IMR-90 (cell line): ENCODE measurements around the gene MON2. TPM values are rescaled to one million over a fixed set of nuclear protein-coding genes. Genes with fewer than 3 reads are reported as not detected.

Experiments
- ATAC-seq: fragments of 200-7000 bp; cut with Tn5 transposase; 2 replicates; pipeline ENCODE4 v1.9.1; 2020; ENCODE audit warnings: low read depth, mild to moderate bottlenecking, moderate library complexity
- BruUV-seq: library from RNA; stranded (reverse); fragments of 400-500 nt; replicated peaks from 2 replicates; lab custom pipeline; 2021; lab: Mats Ljungman, UMichigan
- CTCF ChIA-PET: fragments of 300-600 bp; formaldehyde crosslinking; extraction: SDS; loops from one replicate; lab custom pipeline; 2021; ENCODE audit warnings: antibody characterized with exemption; lab: Yijun Ruan, JAX
- POLR2A ChIA-PET: fragments of 300-600 bp; sonication (Branson Sonifier 250); formaldehyde crosslinking; loops from one replicate; lab custom pipeline; 2022; ENCODE audit warnings: antibody characterized with exemption; ENCODE audit not compliant: unreplicated experiment; lab: Charles Lee
- DNase-seq: peaks from one replicate; pipeline ENCODE4 v3.0.0; 2013
- H2AFZ ChIP-seq: replicated peaks from 2 replicates; pipeline ENCODE3; 2013; ENCODE audit warnings: low read length, mild to moderate bottlenecking; ENCODE audit not compliant: poor library complexity
- H2AK5ac ChIP-seq: 2 replicates; pipeline ENCODE4 v1.6.1; 2013; ENCODE audit warnings: low read depth, low read length, inconsistent platforms
- H2AK9ac ChIP-seq: replicated peaks from 2 replicates; pipeline ENCODE3; 2013; ENCODE audit warnings: mild to moderate bottlenecking, low read depth, low read length, moderate library complexity; ENCODE audit not compliant: poor library complexity
- H2BK120ac ChIP-seq: 2 replicates; pipeline ENCODE4 v1.6.1; 2013; ENCODE audit warnings: low read depth, low read length, inconsistent platforms
- H2BK15ac ChIP-seq: 3 replicates; pipeline ENCODE4 v1.6.1; 2013; ENCODE audit warnings: low read depth, low read length, inconsistent platforms
- H2BK20ac ChIP-seq: 2 replicates; pipeline ENCODE4 v1.6.1; 2013; ENCODE audit warnings: low read depth, mild to moderate bottlenecking, inconsistent platforms, low read length, moderate library complexity
- H2BK5ac ChIP-seq: 2 replicates; pipeline ENCODE4 v1.6.1; 2013; ENCODE audit warnings: mild to moderate bottlenecking, low read depth, low read length, inconsistent platforms; ENCODE audit not compliant: poor library complexity, severe bottlenecking
- H3K14ac ChIP-seq: replicated peaks from 2 replicates; pipeline ENCODE4 v1.6.1; 2013; ENCODE audit warnings: low read depth, low read length, inconsistent platforms
- H3K18ac ChIP-seq: 2 replicates; pipeline ENCODE4 v1.6.1; 2013; ENCODE audit warnings: low read depth, low read length, control low read depth
- H3K23ac ChIP-seq: 2 replicates; pipeline ENCODE4 v1.6.1; 2013; ENCODE audit warnings: low read depth, low read length, inconsistent platforms
- H3K27ac ChIP-seq: 2 replicates; pipeline ENCODE4 v1.5.1; 2013; ENCODE audit warnings: mild to moderate bottlenecking, control low read depth, low read length; ENCODE audit not compliant: insufficient read depth
- H3K27me3 ChIP-seq: 2 replicates; pipeline ENCODE4 v1.6.1; 2013; ENCODE audit warnings: low read length; ENCODE audit not compliant: control insufficient read depth, insufficient read depth
- H3K36me3 ChIP-seq: 2 replicates; pipeline ENCODE4 v1.6.1; 2013; ENCODE audit warnings: low read length, mixed read lengths; ENCODE audit not compliant: control insufficient read depth, insufficient read depth
- H3K4ac ChIP-seq: 2 replicates; pipeline ENCODE4 v1.6.1; 2013; ENCODE audit warnings: low read depth, low read length, inconsistent platforms
- H3K4me1 ChIP-seq: 2 replicates; pipeline ENCODE4 v1.6.1; 2013; ENCODE audit warnings: low read length, mixed read lengths; ENCODE audit not compliant: control insufficient read depth, insufficient read depth
- H3K4me2 ChIP-seq: 2 replicates; pipeline ENCODE4 v1.6.1; 2013; ENCODE audit warnings: low read depth, mild to moderate bottlenecking, control low read depth, low read length, moderate library complexity
- H3K4me3 ChIP-seq: 2 replicates; pipeline ENCODE4 v1.5.1; 2013; ENCODE audit warnings: low read depth, mild to moderate bottlenecking, control low read depth, low read length, moderate library complexity; ENCODE audit not compliant: insufficient read depth
- H3K56ac ChIP-seq: 2 replicates; pipeline ENCODE4 v1.6.1; 2013; ENCODE audit warnings: low read length, inconsistent platforms; ENCODE audit not compliant: insufficient read depth; ENCODE audit errors: extremely low read depth
- H3K79me1 ChIP-seq, 2 experiments: 2 replicates each; pipeline ENCODE4 v1.6.1; 2013; ENCODE audit warnings: low read length in 2 of 2, inconsistent platforms in 1 of 2, low read depth in 1 of 2
- H3K9ac ChIP-seq: 2 replicates; pipeline ENCODE4 v1.6.1; 2013; ENCODE audit warnings: low read depth, low read length, control low read depth
- H3K9me1 ChIP-seq: 2 replicates; pipeline ENCODE4 v1.6.1; 2013; ENCODE audit warnings: low read length, inconsistent platforms; ENCODE audit not compliant: insufficient read depth
- H3K9me3 ChIP-seq: 2 replicates; pipeline ENCODE4 v1.6.1; 2013; ENCODE audit warnings: low read length; ENCODE audit not compliant: control insufficient read depth, insufficient read depth
- H4K20me1 ChIP-seq: 2 replicates; pipeline ENCODE4 v1.6.1; 2013; ENCODE audit warnings: low read length, inconsistent platforms; ENCODE audit not compliant: insufficient read depth
- H4K5ac ChIP-seq: 2 replicates; pipeline ENCODE4 v1.6.1; 2013; ENCODE audit warnings: mild to moderate bottlenecking, low read depth, low read length, control low read depth
- H4K8ac ChIP-seq, 2 experiments: 2 replicates each; pipeline ENCODE4 v1.6.1; 2013; ENCODE audit warnings: low read depth in 2 of 2, low read length in 2 of 2, control low read depth in 1 of 2, inconsistent platforms in 1 of 2
- H4K91ac ChIP-seq: 2 replicates; pipeline ENCODE4 v1.6.1; 2013; ENCODE audit warnings: low read depth, low read length, inconsistent platforms; ENCODE audit not compliant: insufficient read depth
- BHLHE40 ChIP-seq: fragments of 150-350 bp; IDR thresholded peaks from 2 replicates; pipeline ENCODE4 v1.6.1; 2016; ENCODE audit warnings: mild to moderate bottlenecking, low read depth, low read length
- CEBPB ChIP-seq: IDR thresholded peaks from 2 replicates; pipeline ENCODE4 v1.6.1; 2012; ENCODE audit warnings: low read depth, low read length, improper control_type of control experiment
- CHD1 ChIP-seq: IDR thresholded peaks from 2 replicates; pipeline ENCODE4 v1.6.1; 2012; ENCODE audit warnings: low read depth, low read length, improper control_type of control experiment
- CTCF ChIP-seq: conservative IDR thresholded peaks from 2 replicates; pipeline ENCODE4 v1.5.1; 2012; ENCODE audit warnings: mild to moderate bottlenecking, low read depth, low read length, improper control_type of control experiment
- ELK1 ChIP-seq: fragments of 150-350 bp; IDR thresholded peaks from 2 replicates; pipeline ENCODE4 v1.6.1; 2016; ENCODE audit warnings: low read depth, mild to moderate bottlenecking, low read length, moderate library complexity, borderline replicate concordance
- FOS ChIP-seq: fragments of 150-350 bp; IDR thresholded peaks from 2 replicates; pipeline ENCODE4 v1.6.1; 2016; ENCODE audit warnings: low read depth, low read length
- MAFK ChIP-seq: IDR thresholded peaks from 2 replicates; pipeline ENCODE4 v1.6.1; 2012; ENCODE audit warnings: low read depth, low read length, improper control_type of control experiment
- MAZ ChIP-seq: IDR thresholded peaks from 2 replicates; pipeline ENCODE4 v1.6.1; 2012; ENCODE audit warnings: low read depth, mild to moderate bottlenecking, low read length, improper control_type of control experiment, moderate library complexity, borderline replicate concordance
- MXI1 ChIP-seq: IDR thresholded peaks from 2 replicates; pipeline ENCODE4 v1.6.1; 2012; ENCODE audit warnings: low read depth, mild to moderate bottlenecking, low read length, moderate library complexity, borderline replicate concordance
- NFE2L2 ChIP-seq: fragments of 150-350 bp; IDR thresholded peaks from 2 replicates; pipeline ENCODE4 v1.6.1; 2016; ENCODE audit warnings: low read depth, mild to moderate bottlenecking, low read length
- POLR2A ChIP-seq: IDR thresholded peaks from 2 replicates; pipeline ENCODE4 v1.6.1; 2012; ENCODE audit warnings: mild to moderate bottlenecking, low read depth, low read length
- RAD21 ChIP-seq: IDR thresholded peaks from 2 replicates; pipeline ENCODE4 v1.6.1; 2012; ENCODE audit warnings: low read length, improper control_type of control experiment
- RCOR1 ChIP-seq: IDR thresholded peaks from 2 replicates; pipeline ENCODE4 v1.6.1; 2012; ENCODE audit warnings: mild to moderate bottlenecking, low read length, improper control_type of control experiment; ENCODE audit not compliant: insufficient replicate concordance
- RFX5 ChIP-seq: IDR thresholded peaks from 2 replicates; pipeline ENCODE4 v1.8.0; 2012; ENCODE audit warnings: low read depth, mild to moderate bottlenecking, low read length, moderate library complexity
- SMC3 ChIP-seq: fragments of 150-350 bp; IDR thresholded peaks from 2 replicates; pipeline ENCODE4 v1.6.1; 2016; ENCODE audit warnings: low read depth, mild to moderate bottlenecking, antibody characterized with exemption, low read length, moderate library complexity
- USF2 ChIP-seq: fragments of 150-350 bp; IDR thresholded peaks from 2 replicates; pipeline ENCODE4 v1.6.1; 2017; ENCODE audit warnings: mild to moderate bottlenecking, antibody characterized with exemption, low read length, low read depth
- WGBS, 2 experiments: methylation state at CpG; one replicate each; pipeline versions ENCODE4 v1.1.5 to v1.1.7; 2013; ENCODE audit warnings: missing lambda C conversion rate in 2 of 2; ENCODE audit not compliant: insufficient read length in 1 of 2; ENCODE audit errors: extremely low coverage in 2 of 2; 5-methylcytosine and 5-hydroxymethylcytosine counted together
- dilution Hi-C: fragments of 300-500 bp; cut with HindIII; formaldehyde crosslinking; loops from one replicate; pipeline ENCODE4 v1.14.3; 2018; ENCODE audit warnings: low sequenced_read_pairs; ENCODE audit not compliant: unreplicated experiment
- in situ Hi-C: fragments of 300-500 bp; cut with MboI; formaldehyde crosslinking; loops from 3 replicates; pipeline ENCODE4 v1.14.3; 2019; ENCODE audit warnings: low sequenced_read_pairs, inconsistent platforms, mixed read lengths
- intact Hi-C: fragments of 100-400 bp; cut with micrococcal nuclease; formaldehyde crosslinking; loops from 2 replicates; pipeline ENCODE4 v1.10.0; 2022
- polyA plus RNA-seq, 3 experiments: library from polyadenylated mRNA; depleted of rRNA; stranded (reverse); fragments of >200 nt; gene quantifications; 2 replicates each; pipeline ENCODE4 v1.2.3, GENCODE V29; 2012; ENCODE audit warnings: low replicate concordance in 1 of 3
- total RNA-seq: library from RNA; depleted of rRNA; stranded (reverse); fragments of >200 nt; gene quantifications from 2 replicates; pipeline ENCODE4 v1.2.3, GENCODE V29; 2012

MON2 gene
- total and polyA plus RNA-seq, 2 of the 4 experiments (the other 2 are of a cell fraction), result 13.2 to 39.3 TPM

- Histone ChIP-seq H3K4me3 (no peak overlapping the region), H2BK120ac (no peak overlapping the region), H2AK9ac (no peak overlapping the region), H4K5ac (no peak overlapping the region), H4K8ac (no peak overlapping the region), H3K9ac (no peak overlapping the region), H3K23ac (no peak overlapping the region), H3K56ac (no peak overlapping the region), H3K9me3 (no peaks in the 10 kb centered on the region), H4K20me1 (no peaks in the 10 kb centered on the region), H3K14ac (no peak overlapping the region), H2AK5ac (no peak overlapping the region), H3K36me3 (peaks cover 20% of the 10 kb centered on the region), H3K4ac (no peak overlapping the region), H3K4me2 (no peak overlapping the region), H3K79me1 (peaks cover 3 to 4% of the 10 kb centered on the region in 2 experiments), H2BK20ac (no peak overlapping the region), H3K4me1 (no peaks in the 10 kb centered on the region; the same call in 1 of the 2 replicates), H4K91ac (no peak overlapping the region), H3K18ac (no peak overlapping the region), H2BK5ac (no peak overlapping the region), H3K9me1 (peaks cover 2% of the 10 kb centered on the region; the same call in 1 of the 2 replicates), H2BK15ac (no peak overlapping the region), H3K27ac (no peak overlapping the region), H3K27me3 (no peaks in the 10 kb centered on the region), H2AFZ (no peak overlapping the region)
- ChIA-PET CTCF (interaction anchor here (0.6 to 1.2 kb wide), 2 partner anchors 38 to 59 kb away, joined by 3 to 5 read pairs; no protein-coding TSS in a partner anchor), POLR2A (no interaction called here)
- no peak for ATAC-seq
- dilution Hi-C loops (no loop called here), in situ Hi-C loops (no loop called here), intact Hi-C loops (no loop called here)
- no TSS peak for BruUV-seq
- no peak for DNase-seq
- no peak for TF ChIP-seq CHD1
- no peak for TF ChIP-seq RAD21
- TF ChIP-seq MXI1, result no peak
- TF ChIP-seq CEBPB, result no peak
- no peak for TF ChIP-seq USF2
- TF ChIP-seq POLR2A, result no peak
- TF ChIP-seq SMC3, result no peak
- no peak for TF ChIP-seq MAFK
- TF ChIP-seq BHLHE40, result no peak
- no peak for TF ChIP-seq RCOR1
- no peak for TF ChIP-seq FOS
- TF ChIP-seq NFE2L2, result no peak
- TF ChIP-seq MAZ, result no peak
- TF ChIP-seq RFX5, result no peak
- TF ChIP-seq ELK1, result no peak
- TF ChIP-seq CTCF, result no peak
- WGBS, 2 experiments, result no CpG with 5 or more reads among the region's 5 CpGs
Measured at GRCh38 chr12:62543324-62543723, 76.7 kb downstream of the MON2 start.
